ENCODE measurements around the gene MICU2.

Gene MICU2

GRCh38 chr13:21544515-21544914 lies 59.5 kb downstream of the MICU2 start:
- DNase-seq (ENCODE audit: low read depth): no peak

GRCh38 chr13:21542563-21542962 lies 61.4 kb downstream of the MICU2 start:
- no peak for DNase-seq (ENCODE audit: low read depth)

- no peak for DNase-seq (ENCODE audit: low read depth)
Measured at GRCh38 chr13:21541980-21542379, 62.0 kb downstream of the MICU2 start.

- DNase-seq (ENCODE audit: low read depth): no peak
Measured at GRCh38 chr13:21541271-21541670, 62.7 kb downstream of the MICU2 start.

- DNase-seq (ENCODE audit: low read depth): no peak
Measured at GRCh38 chr13:21539687-21540086, 64.3 kb downstream of the MICU2 start.

- no peak for DNase-seq (ENCODE audit: low read depth)
Measured at GRCh38 chr13:21538753-21539152, 65.2 kb downstream of the MICU2 start.

GRCh38 chr13:21538280-21538679 lies 65.7 kb downstream of the MICU2 start:
- no peak for DNase-seq (ENCODE audit: low read depth)

- no peak for DNase-seq (ENCODE audit: low read depth)
Measured at GRCh38 chr13:21537105-21537504, 66.9 kb downstream of the MICU2 start.

- DNase-seq (ENCODE audit: low read depth): no peak
Measured at GRCh38 chr13:21534760-21535159, 69.2 kb downstream of the MICU2 start.

GRCh38 chr13:21531455-21531854 lies 72.5 kb downstream of the MICU2 start:
- no peak for DNase-seq (ENCODE audit: low read depth)

- DNase-seq (ENCODE audit: low read depth): no peak
Measured at GRCh38 chr13:21530656-21531055, 73.3 kb downstream of the MICU2 start.

GRCh38 chr13:21529146-21529893 lies 74.7 kb downstream of the MICU2 start:
- no peak for DNase-seq (ENCODE audit: low read depth)

GRCh38 chr13:21528616-21529015 lies 75.4 kb downstream of the MICU2 start:
- peak; percentile 50 for DNase-seq (ENCODE audit: low read depth)

GRCh38 chr13:21526707-21527540 lies 77.0 kb downstream of the MICU2 start:
- DNase-seq (ENCODE audit: low read depth): no peak

GRCh38 chr13:21522847-21523246 lies 81.1 kb downstream of the MICU2 start:
- DNase-seq (ENCODE audit: low read depth): no peak

GRCh38 chr13:21522130-21522529 lies 81.8 kb downstream of the MICU2 start:
- no peak for DNase-seq (ENCODE audit: low read depth)

GRCh38 chr13:21518617-21519144 lies 85.3 kb downstream of the MICU2 start:
- DNase-seq (ENCODE audit: low read depth): peak; percentile 30

- DNase-seq (ENCODE audit: low read depth): no peak
Measured at GRCh38 chr13:21517576-21517975, 86.4 kb downstream of the MICU2 start.

GRCh38 chr13:21516805-21517204 lies 87.2 kb downstream of the MICU2 start:
- DNase-seq (ENCODE audit: low read depth): no peak

GRCh38 chr13:21511849-21512248 lies 92.1 kb downstream of the MICU2 start:
- no peak for DNase-seq (ENCODE audit: low read depth)

GRCh38 chr13:21504379-21504778 lies 99.6 kb downstream of the MICU2 start:
- DNase-seq (ENCODE audit: low read depth): no peak

GRCh38 chr13:21501686-21502085 lies 102.3 kb downstream of the MICU2 start:
- no peak for DNase-seq (ENCODE audit: low read depth)

GRCh38 chr13:21486322-21486721 lies 117.6 kb downstream of the MICU2 start:
- DNase-seq (ENCODE audit: low read depth): no peak
